CD14-positive monocyte (primary cell): ENCODE measurements around the gene NTM. TPM values are rescaled to one million over a fixed set of nuclear protein-coding genes. Genes with fewer than 3 reads are reported as not detected.

Source experiments
- DNase-seq, 3 donors: peaks; one replicate each; pipeline ENCODE4 v3.0.0-alpha.2; 2011 to 2022
- H2AFZ ChIP-seq: 2 replicates; pipeline ENCODE4 v1.6.0; 2012; ENCODE audit warnings: mild to moderate bottlenecking, low read depth, low read length, inconsistent platforms; ENCODE audit not compliant: insufficient read depth, poor library complexity, severe bottlenecking
- H3K27ac ChIP-seq, 2 donors: 1 replicate in 1 of 2; 2 replicates in 1 of 2; pipeline ENCODE4 v1.5.1; 2012 to 2013; ENCODE audit warnings: low read length in 2 of 2, control low read depth in 1 of 2, inconsistent platforms in 1 of 2, low read depth in 1 of 2, mild to moderate bottlenecking in 1 of 2
- H3K27me3 ChIP-seq, 2 donors: one replicate each; pipeline versions ENCODE4 v1.6.0 to v1.6.1; 2011 to 2013; ENCODE audit warnings: low read length in 2 of 2; ENCODE audit not compliant: control insufficient read depth in 2 of 2, insufficient read depth in 2 of 2
- H3K36me3 ChIP-seq, 2 donors: replicated peaks in 1 of 2; 1 replicate in 1 of 2; 2 replicates in 1 of 2; pipeline versions ENCODE4 v1.5.1 to v1.6.1; 2012 to 2013; ENCODE audit warnings: low read length in 2 of 2, control low read depth in 1 of 2, inconsistent platforms in 1 of 2, mild to moderate bottlenecking in 1 of 2; ENCODE audit not compliant: insufficient read depth in 2 of 2, control insufficient read depth in 1 of 2
- H3K4me1 ChIP-seq, 2 donors: 1 replicate in 1 of 2; 2 replicates in 1 of 2; pipeline versions ENCODE4 v1.5.1 to v1.6.1; 2012 to 2013; ENCODE audit warnings: low read length in 2 of 2, control low read depth in 1 of 2, inconsistent platforms in 1 of 2, mild to moderate bottlenecking in 1 of 2, moderate library complexity in 1 of 2; ENCODE audit not compliant: insufficient read depth in 2 of 2, control insufficient read depth in 1 of 2
- H3K4me2 ChIP-seq: replicated peaks from 2 replicates; pipeline ENCODE3; 2012; ENCODE audit warnings: low read length, moderate library complexity, mild to moderate bottlenecking; ENCODE audit not compliant: poor library complexity, severe bottlenecking; ENCODE audit errors: extremely low read depth
- H3K4me3 ChIP-seq, 3 experiments: fragments of 200-600 bp in 1 of 3; sonication (generic) in 1 of 3; replicated peaks in 1 of 3; 1 replicate in 2 of 3; 2 replicates in 1 of 3; pipeline ENCODE4 v1.5.1; 2011 to 2013; ENCODE audit warnings: low read length in 3 of 3, mild to moderate bottlenecking in 3 of 3, control low read depth in 2 of 3, low read depth in 2 of 3, inconsistent platforms in 1 of 3, moderate library complexity in 1 of 3
- H3K79me2 ChIP-seq: 2 replicates; pipeline ENCODE4 v1.6.0; 2012; ENCODE audit warnings: mild to moderate bottlenecking, control low read depth, inconsistent platforms, low read length, moderate library complexity; ENCODE audit not compliant: insufficient read depth
- H3K9ac ChIP-seq: 2 replicates; pipeline ENCODE4 v1.6.0; 2017; ENCODE audit warnings: low read length, mild to moderate bottlenecking; ENCODE audit not compliant: insufficient read depth, poor library complexity, severe bottlenecking
- H3K9me3 ChIP-seq, 2 donors: replicated peaks in 1 of 2; 1 replicate in 1 of 2; 2 replicates in 1 of 2; pipeline versions ENCODE4 v1.5.1 to v1.6.1; 2012 to 2013; ENCODE audit warnings: low read length in 2 of 2, control low read depth in 1 of 2; ENCODE audit not compliant: control insufficient read depth in 1 of 2, insufficient read depth in 1 of 2
- H4K20me1 ChIP-seq: 2 replicates; pipeline ENCODE4 v1.6.0; 2012; ENCODE audit warnings: mild to moderate bottlenecking, low read length, control low read depth, moderate library complexity; ENCODE audit not compliant: insufficient read depth
- H3K27ac Mint-ChIP-seq, 7 donors: one replicate each; pipeline ENCODE4 v1.8.0; 2020; ENCODE audit warnings: mild to moderate bottlenecking in 7 of 7, mixed read lengths in 7 of 7, moderate library complexity in 6 of 7, inconsistent platforms in 2 of 7
- H3K27me3 Mint-ChIP-seq, 3 donors: one replicate each; pipeline ENCODE4 v1.8.0; 2021 to 2022; ENCODE audit warnings: low read depth in 3 of 3, mild to moderate bottlenecking in 3 of 3, mixed read lengths in 3 of 3, moderate library complexity in 3 of 3, inconsistent platforms in 1 of 3
- H3K36me3 Mint-ChIP-seq, 2 donors: one replicate each; pipeline ENCODE4 v1.8.0; 2020; ENCODE audit warnings: mixed read lengths in 2 of 2, inconsistent platforms in 1 of 2, mild to moderate bottlenecking in 1 of 2
- H3K4me1 Mint-ChIP-seq: one replicate; pipeline ENCODE4 v1.8.0; 2020; ENCODE audit warnings: mild to moderate bottlenecking, mixed read lengths
- H3K4me3 Mint-ChIP-seq, 2 donors: one replicate each; pipeline ENCODE4 v1.8.0; 2020; ENCODE audit warnings: mild to moderate bottlenecking in 2 of 2, mixed read lengths in 2 of 2, moderate library complexity in 1 of 2
- H3K9me3 Mint-ChIP-seq, 7 donors: one replicate each; pipeline ENCODE4 v1.8.0; 2020 to 2022; ENCODE audit warnings: mixed read lengths in 7 of 7, mild to moderate bottlenecking in 6 of 7, moderate library complexity in 6 of 7, inconsistent platforms in 2 of 7
- WGBS: methylation state at CpG from one replicate; pipeline ENCODE4 v1.1.5; 2013; ENCODE audit warnings: missing lambda C conversion rate; ENCODE audit not compliant: insufficient coverage; 5-methylcytosine and 5-hydroxymethylcytosine counted together
- intact Hi-C, 2 donors: fragments of 100-400 bp; cut with micrococcal nuclease; formaldehyde crosslinking; loops; one replicate each; pipeline versions ENCODE4 v1.15.0 to v1.15.1; 2023
- polyA plus RNA-seq, 3 donors: library from polyadenylated mRNA; depleted of rRNA in 1 of 3; unstranded in 2 of 3; stranded (reverse) in 1 of 3; fragments of 300-500 nt in 2 of 3; fragments of >200 nt in 1 of 3; fragmentation: Illumina TruSeq in 2 of 3; gene quantifications; 1 replicate in 2 of 3; 2 replicates in 1 of 3; pipeline ENCODE4 v1.2.3, GENCODE V29; 2012 to 2021
- TF ChIP-seq, protein P1 (sequence below): fragments of 200-600 bp; IDR thresholded peaks from one replicate; pipeline ENCODE4 v1.8.0; 2022; ENCODE audit warnings: antibody characterized with exemption, mild to moderate bottlenecking

Gene NTM
- polyA plus RNA-seq, 3 donors, result not detected

DNA sequence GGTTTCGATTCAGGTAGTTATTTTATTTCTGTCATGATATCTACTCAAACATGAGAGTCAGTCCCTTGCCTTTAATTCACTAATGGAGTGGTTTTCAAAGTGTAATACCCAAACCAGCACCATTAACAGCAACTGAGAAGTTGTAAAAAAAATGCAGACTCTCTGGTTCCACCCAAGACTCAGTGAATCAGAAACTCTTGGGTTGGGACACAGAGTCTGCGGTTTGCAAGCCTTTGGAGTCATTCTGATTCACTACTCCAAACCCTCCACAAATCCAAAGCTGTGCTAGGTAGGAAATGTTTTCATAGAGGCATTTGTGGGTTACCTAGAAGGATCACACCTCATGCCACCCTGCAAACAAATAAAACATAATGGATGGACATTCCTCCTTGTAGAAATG lies 340.1 kb downstream of the NTM start:
- H3K27me3 Mint-ChIP-seq, result peaks cover 0 to 2% (median under 1%) of the 10 kb centered on the region in 3 donors
- Histone ChIP-seq H3K4me1 (peaks cover 0 to 17% of the 10 kb centered on the region in 2 donors), H3K4me2 (no peak overlapping the region), H3K9ac (no peak overlapping the region), H3K36me3 (no peaks in the 10 kb centered on the region), H3K4me3 (no peak overlapping the region), H4K20me1 (no peaks in the 10 kb centered on the region), H3K27ac (no peak overlapping the region), H2AFZ (no peak overlapping the region), H3K79me2 (no peaks in the 10 kb centered on the region), H3K9me3 (peaks cover 4 to 8% of the 10 kb centered on the region in 2 donors), H3K27me3 (peaks cover 0 to 4% of the 10 kb centered on the region in 2 donors)
- DNase-seq, result no peak
- peaks cover 5 to 12% (median 7%) of the 10 kb centered on the region in 7 donors for H3K9me3 Mint-ChIP-seq
- H3K27ac Mint-ChIP-seq, result no peak overlapping the region
- H3K4me3 Mint-ChIP-seq, result no peak overlapping the region
- WGBS, result no CpG with 5 or more reads among the region's 2 CpGs
- H3K4me1 Mint-ChIP-seq, result no peaks in the 10 kb centered on the region
- intact Hi-C loops, result no loop called here
- H3K36me3 Mint-ChIP-seq, result no peaks in the 10 kb centered on the region
- TF ChIP-seq, protein P1, sequence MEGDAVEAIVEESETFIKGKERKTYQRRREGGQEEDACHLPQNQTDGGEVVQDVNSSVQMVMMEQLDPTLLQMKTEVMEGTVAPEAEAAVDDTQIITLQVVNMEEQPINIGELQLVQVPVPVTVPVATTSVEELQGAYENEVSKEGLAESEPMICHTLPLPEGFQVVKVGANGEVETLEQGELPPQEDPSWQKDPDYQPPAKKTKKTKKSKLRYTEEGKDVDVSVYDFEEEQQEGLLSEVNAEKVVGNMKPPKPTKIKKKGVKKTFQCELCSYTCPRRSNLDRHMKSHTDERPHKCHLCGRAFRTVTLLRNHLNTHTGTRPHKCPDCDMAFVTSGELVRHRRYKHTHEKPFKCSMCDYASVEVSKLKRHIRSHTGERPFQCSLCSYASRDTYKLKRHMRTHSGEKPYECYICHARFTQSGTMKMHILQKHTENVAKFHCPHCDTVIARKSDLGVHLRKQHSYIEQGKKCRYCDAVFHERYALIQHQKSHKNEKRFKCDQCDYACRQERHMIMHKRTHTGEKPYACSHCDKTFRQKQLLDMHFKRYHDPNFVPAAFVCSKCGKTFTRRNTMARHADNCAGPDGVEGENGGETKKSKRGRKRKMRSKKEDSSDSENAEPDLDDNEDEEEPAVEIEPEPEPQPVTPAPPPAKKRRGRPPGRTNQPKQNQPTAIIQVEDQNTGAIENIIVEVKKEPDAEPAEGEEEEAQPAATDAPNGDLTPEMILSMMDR, result no peak

DNA sequence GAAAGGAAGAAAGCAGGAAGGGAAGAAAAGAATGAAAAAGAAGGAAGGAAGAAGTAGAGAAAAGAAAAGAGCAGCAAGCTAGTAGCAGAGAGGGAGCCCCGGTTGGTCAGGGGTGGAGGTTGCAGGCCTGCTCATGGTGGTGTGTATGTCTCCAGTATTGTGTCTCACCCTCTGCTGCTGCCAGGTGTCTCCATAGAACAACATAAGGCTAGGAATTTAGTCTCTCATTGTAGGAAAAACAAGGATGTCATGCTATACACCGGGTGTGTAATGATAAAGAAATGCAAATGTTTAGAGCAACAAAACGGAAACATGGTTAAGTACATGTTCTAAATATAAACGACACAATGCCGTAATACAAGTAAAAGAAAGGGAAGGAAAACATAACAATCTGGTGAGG lies 342.5 kb downstream of the NTM start:
- H3K27me3 ChIP-seq, result peaks cover 0 to 4% of the 10 kb centered on the region in 2 donors
- no peak overlapping the region for H3K4me2 ChIP-seq
- DNase-seq, result no peak
- WGBS, result 89% methylated on average over 1 of the region's 5 CpGs
- no peak overlapping the region for H3K27ac Mint-ChIP-seq
- no peak overlapping the region for H2AFZ ChIP-seq
- no peak overlapping the region for H3K4me3 Mint-ChIP-seq
- H4K20me1 ChIP-seq, result no peaks in the 10 kb centered on the region
- H3K79me2 ChIP-seq, result no peaks in the 10 kb centered on the region
- H3K36me3 Mint-ChIP-seq, result no peaks in the 10 kb centered on the region
- H3K27me3 Mint-ChIP-seq, result peaks cover 0 to 6% (median 3%) of the 10 kb centered on the region in 3 donors
- H3K9me3 Mint-ChIP-seq, result peaks cover 4 to 9% (median 7%) of the 10 kb centered on the region in 7 donors
- H3K4me1 Mint-ChIP-seq, result no peaks in the 10 kb centered on the region
- no peak overlapping the region for H3K4me3 ChIP-seq
- TF ChIP-seq, protein P1, result no peak
- no peak overlapping the region for H3K27ac ChIP-seq
- H3K4me1 ChIP-seq, result peaks cover 0 to 17% of the 10 kb centered on the region in 2 donors
- H3K9me3 ChIP-seq, result peaks cover 4 to 8% of the 10 kb centered on the region in 2 donors
- H3K36me3 ChIP-seq, result no peaks in the 10 kb centered on the region
- intact Hi-C loops, result no loop called here
- H3K9ac ChIP-seq, result no peak overlapping the region
